GM10266 (cell line): ENCODE results near the gene HS3ST6.
"Not testable (repeated sequence)": the region's sequence is repeated elsewhere in the genome, so short reads cannot be mapped to it uniquely, and the experiment has no call there.

Source experiments
- DNase-seq: peaks from one replicate; pipeline ENCODE4 v3.0.0; 2012; ENCODE audit errors: extremely low spot score
- CTCF ChIP-seq: IDR thresholded peaks from 2 replicates; pipeline ENCODE4 v1.5.1; 2012; ENCODE audit warnings: mild to moderate bottlenecking, low read depth; ENCODE audit not compliant: control insufficient read depth, insufficient read depth; ENCODE audit errors: missing control alignments

HS3ST6 gene

GRCh38 chr16:1944612-1945199 is 26.5 kb upstream of the HS3ST6 start:
- no peak for TF ChIP-seq CTCF
- no peak for DNase-seq

GRCh38 chr16:1942810-1943726 is 24.9 kb upstream of the HS3ST6 start, which contains the start of gene MSRB1:
TSS of gene MSRB1 (minus strand) at chr16:1943199. CDS start at chr16:1943156, 43 bp downstream.
- no peak for TF ChIP-seq CTCF
- peak; percentile 100 for DNase-seq

- DNase-seq: no peak
- TF ChIP-seq CTCF: no peak
These were observed 24.0 kb upstream of the HS3ST6 start for GRCh38 chr16:1942047-1942809.

GRCh38 chr16:1941162-1942046 is 23.2 kb upstream of the HS3ST6 start:
- TF ChIP-seq CTCF: no peak
- no peak for DNase-seq

- TF ChIP-seq CTCF: no peak
- DNase-seq: no peak
These were observed 22.3 kb upstream of the HS3ST6 start for GRCh38 chr16:1940273-1941161.

GRCh38 chr16:1939833-1940232 is 21.6 kb upstream of the HS3ST6 start:
- DNase-seq: not testable (repeated sequence)
